Upper lobe of left lung (tissue), 6 donors: ENCODE results near the gene CISD3. TPM values are rescaled to one million over a fixed set of nuclear protein-coding genes. Genes with fewer than 3 reads are reported as not detected.

Experiments used
- ATAC-seq, 2 donors: fragments of 200-7000 bp; cut with Tn5 transposase; one replicate each; pipeline ENCODE4 v1.9.1; 2022; ENCODE audit warnings: mild to moderate bottlenecking in 2 of 2, moderate library complexity in 2 of 2; ENCODE audit not compliant: low FRiP score in 2 of 2
- DNase-seq, 2 donors: peaks; one replicate each; pipeline ENCODE4 v3.0.0-alpha.2; 2019 to 2020
- H3K27ac ChIP-seq, 4 donors: fragments of 200-600 bp; sonication (generic); one replicate each; pipeline ENCODE4 v1.5.1; 2016 to 2019
- H3K27me3 ChIP-seq, 4 donors: fragments of 200-600 bp; sonication (generic); one replicate each; pipeline ENCODE4 v1.5.1; 2017 to 2019
- H3K36me3 ChIP-seq, 4 donors: fragments of 200-600 bp; sonication (generic); one replicate each; pipeline ENCODE4 v1.5.1; 2016 to 2019
- H3K4me1 ChIP-seq, 4 donors: fragments of 200-600 bp; sonication (generic); one replicate each; pipeline ENCODE4 v1.5.1; 2018 to 2019
- H3K4me3 ChIP-seq, 4 donors: fragments of 200-600 bp; sonication (generic); one replicate each; pipeline ENCODE4 v1.5.1; 2017 to 2019; ENCODE audit warnings: mild to moderate bottlenecking in 2 of 4, moderate library complexity in 1 of 4
- H3K9me3 ChIP-seq, 4 donors: fragments of 200-600 bp; sonication (generic); one replicate each; pipeline ENCODE4 v1.5.1; 2018 to 2019
- EP300 ChIP-seq, 4 donors: sonication (generic); formaldehyde crosslinking; IDR thresholded peaks; one replicate each; pipeline ENCODE4 v1.5.1; 2017; ENCODE audit warnings: antibody characterized with exemption in 4 of 4, control low read depth in 2 of 4
- POLR2A ChIP-seq, 4 donors: fragments of 450-650 bp; IDR thresholded peaks; one replicate each; pipeline ENCODE4 v1.5.1; 2016 to 2017; ENCODE audit warnings: antibody characterized with exemption in 4 of 4, mild to moderate bottlenecking in 2 of 4
- POLR2AphosphoS5 ChIP-seq, 2 donors: sonication (generic); formaldehyde crosslinking; IDR thresholded peaks; one replicate each; pipeline ENCODE4 v1.5.1; 2017; ENCODE audit warnings: antibody characterized with exemption in 2 of 2
- WGBS, 2 donors: methylation state at CpG; one replicate each; pipeline ENCODE4 v1.1.5; 2017 to 2018; 5-methylcytosine and 5-hydroxymethylcytosine counted together
- total RNA-seq, 6 donors: library from RNA; depleted of rRNA in 4 of 6; stranded (reverse); fragments of >200 nt in 4 of 6; gene quantifications; one replicate each; pipeline versions ENCODE4 v1.1.0 to v1.2.1, GENCODE V29; 2016 to 2021
- TF ChIP-seq, protein P1 (sequence below), 6 experiments: fragments of 450-650 bp in 4 of 6; fragments of 200-600 bp in 2 of 6; sonication (generic) in 2 of 6; IDR thresholded peaks; one replicate each; pipeline ENCODE4 v1.5.1; 2016 to 2019; ENCODE audit warnings: antibody characterized with exemption in 6 of 6
- donor health status: DM: no; HTN: no; CAD: no; lungs with moderate emphysema.
- donor health status: DM: no; HTN: yes; CAD: no; lungs with severe emphysema.

Gene CISD3
- total RNA-seq, 6 donors from 2014 or later = 6.3 to 49.7 (median 15.9) TPM

GRCh38 chr17:38751808-38752307 lies 21.7 kb downstream of the CISD3 start:
- DNase-seq (peak; percentile 90 to 91), ATAC-seq (peak; percentile 69 to 81)
- H3K36me3 ChIP-seq = peaks cover 6 to 24% (median 15%) of the 10 kb centered on the region in 4 donors
- TF ChIP-seq EP300 (IDR thresholded peaks at IDR 0.05) (no peak), POLR2A (IDR thresholded peaks at IDR 0.05) (peak in 1 of 4 donors; percentile 17), POLR2AphosphoS5 (IDR thresholded peaks at IDR 0.05) (peak in 1 of 2 donors; percentile 42)
- TF ChIP-seq, protein P1, sequence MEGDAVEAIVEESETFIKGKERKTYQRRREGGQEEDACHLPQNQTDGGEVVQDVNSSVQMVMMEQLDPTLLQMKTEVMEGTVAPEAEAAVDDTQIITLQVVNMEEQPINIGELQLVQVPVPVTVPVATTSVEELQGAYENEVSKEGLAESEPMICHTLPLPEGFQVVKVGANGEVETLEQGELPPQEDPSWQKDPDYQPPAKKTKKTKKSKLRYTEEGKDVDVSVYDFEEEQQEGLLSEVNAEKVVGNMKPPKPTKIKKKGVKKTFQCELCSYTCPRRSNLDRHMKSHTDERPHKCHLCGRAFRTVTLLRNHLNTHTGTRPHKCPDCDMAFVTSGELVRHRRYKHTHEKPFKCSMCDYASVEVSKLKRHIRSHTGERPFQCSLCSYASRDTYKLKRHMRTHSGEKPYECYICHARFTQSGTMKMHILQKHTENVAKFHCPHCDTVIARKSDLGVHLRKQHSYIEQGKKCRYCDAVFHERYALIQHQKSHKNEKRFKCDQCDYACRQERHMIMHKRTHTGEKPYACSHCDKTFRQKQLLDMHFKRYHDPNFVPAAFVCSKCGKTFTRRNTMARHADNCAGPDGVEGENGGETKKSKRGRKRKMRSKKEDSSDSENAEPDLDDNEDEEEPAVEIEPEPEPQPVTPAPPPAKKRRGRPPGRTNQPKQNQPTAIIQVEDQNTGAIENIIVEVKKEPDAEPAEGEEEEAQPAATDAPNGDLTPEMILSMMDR (IDR thresholded peaks at IDR 0.05) = peak in 1 of 6 experiments; percentile 3
- peaks cover 0 to 14% (median 2%) of the 10 kb centered on the region in 4 donors for H3K27me3 ChIP-seq
- H3K4me1 ChIP-seq = peaks cover 47 to 67% (median 59%) of the 10 kb centered on the region in 4 donors
- peak overlapping the region; percentile 67 to 85 (median 80) for H3K4me3 ChIP-seq
- no peaks in the 10 kb centered on the region for H3K9me3 ChIP-seq
- WGBS, 2 donors = 1% methylated on average over 32 to 40 of the region's 44 CpGs
- H3K27ac ChIP-seq = peak overlapping the region; percentile 89 to 95 (median 91)

GRCh38 chr17:38752308-38753070 lies 22.3 kb downstream of the CISD3 start, which contains the start of gene PSMB3:
Gene PSMB3, plus strand, starts transcription at chr17:38752741. Its CDS starts 86 bp downstream, at chr17:38752827.
- DNase-seq (peak; percentile 98 to 100), ATAC-seq (peak; percentile 90 to 95)
- no peaks in the 10 kb centered on the region for H3K9me3 ChIP-seq
- H3K36me3 ChIP-seq = peaks cover 6 to 30% (median 20%) of the 10 kb centered on the region in 4 donors
- peaks cover 0 to 9% (median 2%) of the 10 kb centered on the region in 4 donors for H3K27me3 ChIP-seq
- peak within 1 kb of the TSS; percentile 89 to 95 (median 91) for H3K27ac ChIP-seq
- TF ChIP-seq POLR2AphosphoS5 (IDR thresholded peaks at IDR 0.05) (peak; percentile 83 to 89), POLR2A (IDR thresholded peaks at IDR 0.05) (peak in 3 of 4 donors; percentile 7 to 75 (median 20)), EP300 (IDR thresholded peaks at IDR 0.05) (no peak)
- TF ChIP-seq, protein P1 (IDR thresholded peaks at IDR 0.05) = peak in 2 of 6 experiments; percentile 7 to 14
- WGBS, 2 donors = 0 to 1% methylated on average over 39 to 42 of the region's 44 CpGs
- peak within 1 kb of the TSS; percentile 77 to 92 (median 84) for H3K4me3 ChIP-seq
- peaks cover 42 to 61% (median 53%) of the 10 kb centered on the region in 4 donors for H3K4me1 ChIP-seq

GRCh38 chr17:38753071-38753506 lies 22.9 kb downstream of the CISD3 start:
- H3K4me1 ChIP-seq = peaks cover 42 to 55% (median 50%) of the 10 kb centered on the region in 4 donors
- no peak for ATAC-seq
- TF ChIP-seq EP300 (IDR thresholded peaks at IDR 0.05) (no peak), POLR2A (IDR thresholded peaks at IDR 0.05) (no peak), POLR2AphosphoS5 (IDR thresholded peaks at IDR 0.05) (no peak)
- TF ChIP-seq, protein P1 (IDR thresholded peaks at IDR 0.05) = no peak
- no peaks in the 10 kb centered on the region for H3K9me3 ChIP-seq
- peak overlapping the region; percentile 89 to 95 (median 91) for H3K27ac ChIP-seq
- H3K36me3 ChIP-seq = peaks cover 10 to 36% (median 26%) of the 10 kb centered on the region in 4 donors
- H3K4me3 ChIP-seq = peak overlapping the region; percentile 77 to 92 (median 84)
- H3K27me3 ChIP-seq = peaks cover 0 to 5% (median 2%) of the 10 kb centered on the region in 4 donors
- DNase-seq = peak; percentile 32 to 71
- WGBS, 2 donors = 12 to 15% methylated on average over 9 to 16 of the region's 22 CpGs

DNA sequence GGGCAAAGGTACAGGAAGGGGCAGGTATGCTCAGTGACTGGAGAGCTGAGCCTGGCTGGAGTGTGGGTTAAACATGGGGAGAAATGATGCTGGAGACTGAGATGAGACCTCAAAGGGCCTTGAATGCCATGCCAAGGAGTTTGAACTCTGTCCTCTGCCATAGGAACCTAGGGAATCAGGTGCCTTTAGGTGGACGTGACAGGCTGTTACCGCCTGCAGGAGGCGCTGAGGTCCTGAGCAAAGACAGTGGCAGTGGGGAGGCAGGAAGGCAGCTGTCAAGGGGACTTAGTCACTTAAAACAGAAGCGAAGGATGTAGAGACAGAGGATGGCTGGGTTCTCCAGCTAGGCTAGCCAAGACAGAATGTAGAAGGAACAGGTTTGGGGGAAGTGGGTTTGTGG lies 31.5 kb downstream of the CISD3 start:
- ATAC-seq (no peak), DNase-seq (no peak)
- no peaks in the 10 kb centered on the region for H3K4me1 ChIP-seq
- H3K4me3 ChIP-seq = no peak overlapping the region
- WGBS, 2 donors = 76 to 84% methylated on average over 4 of the region's 4 CpGs
- H3K36me3 ChIP-seq = peaks cover 18 to 99% (median 88%) of the 10 kb centered on the region in 4 donors
- H3K27me3 ChIP-seq = no peaks in the 10 kb centered on the region
- TF ChIP-seq POLR2AphosphoS5 (IDR thresholded peaks at IDR 0.05) (no peak), POLR2A (IDR thresholded peaks at IDR 0.05) (no peak), EP300 (IDR thresholded peaks at IDR 0.05) (no peak)
- TF ChIP-seq, protein P1 (IDR thresholded peaks at IDR 0.05) = peak in 2 of 6 experiments; percentile 8 to 15
- H3K27ac ChIP-seq = no peak overlapping the region
- H3K9me3 ChIP-seq = no peaks in the 10 kb centered on the region
